KG1 (cell line): Measurements from ENCODE around the gene ZNF441.
"Not testable (repeated sequence)": the region's sequence is repeated elsewhere in the genome, so short reads cannot be mapped to it uniquely, and the experiment has no call there.

Source experiments
- DNase-seq: peaks from one replicate; lab custom pipeline; 2025; lab: John Stamatoyannopoulos, UW

The ZNF441 gene

DNA sequence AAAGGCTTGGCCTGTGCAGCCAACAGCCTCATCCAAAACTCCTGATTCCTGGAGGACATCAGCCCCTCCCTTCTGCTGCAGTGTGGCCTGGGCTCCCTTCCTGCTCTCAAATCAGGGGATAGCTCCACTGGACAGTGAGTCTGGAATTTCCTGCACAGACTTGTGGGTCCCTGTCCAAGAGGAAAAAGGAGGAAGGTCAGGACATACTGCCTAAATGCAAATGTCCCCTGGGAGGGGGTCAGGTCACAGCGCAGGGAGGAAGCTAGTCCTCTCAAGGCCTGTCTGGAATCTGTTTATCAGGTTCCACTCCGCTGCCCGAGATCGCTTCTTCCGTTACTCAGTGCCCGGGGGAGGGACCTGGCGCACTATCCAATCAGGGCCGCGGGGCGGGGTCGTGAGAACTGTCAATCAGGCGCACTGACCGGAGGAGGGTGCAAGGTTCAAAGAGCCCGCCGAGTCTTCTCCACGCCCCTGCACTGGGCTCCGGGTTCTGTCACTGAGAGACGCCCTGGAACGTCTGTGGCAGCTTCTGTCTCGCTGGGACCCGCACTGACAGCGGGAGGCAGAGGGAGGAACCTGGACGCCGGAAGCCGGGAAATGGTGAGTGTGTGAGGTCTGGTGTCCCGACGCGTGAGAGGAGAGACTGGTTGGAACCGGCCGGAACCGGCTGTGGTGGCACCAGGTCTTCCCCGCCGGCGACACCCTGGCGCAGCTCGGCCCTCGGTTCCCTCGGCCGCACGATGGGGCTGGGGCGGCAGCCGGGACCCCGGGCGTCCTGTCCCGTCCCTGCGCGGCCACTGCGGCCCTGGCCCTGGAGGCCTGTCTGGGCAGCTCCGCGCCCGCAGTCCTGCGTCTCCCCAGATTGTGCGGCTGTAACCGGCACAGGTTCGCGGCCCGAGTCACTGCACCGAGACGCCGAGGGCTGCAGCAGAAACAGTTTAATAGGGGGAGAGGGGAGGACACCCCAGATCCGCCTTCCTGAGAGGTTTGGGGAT, at the start of gene ZNF441:
TSS of gene ZNF441 (plus strand) at position 404 of the 995 bp plus-strand sequence. CDS start at position 598, 194 bp downstream.
- peak; percentile 85 for DNase-seq

DNA sequence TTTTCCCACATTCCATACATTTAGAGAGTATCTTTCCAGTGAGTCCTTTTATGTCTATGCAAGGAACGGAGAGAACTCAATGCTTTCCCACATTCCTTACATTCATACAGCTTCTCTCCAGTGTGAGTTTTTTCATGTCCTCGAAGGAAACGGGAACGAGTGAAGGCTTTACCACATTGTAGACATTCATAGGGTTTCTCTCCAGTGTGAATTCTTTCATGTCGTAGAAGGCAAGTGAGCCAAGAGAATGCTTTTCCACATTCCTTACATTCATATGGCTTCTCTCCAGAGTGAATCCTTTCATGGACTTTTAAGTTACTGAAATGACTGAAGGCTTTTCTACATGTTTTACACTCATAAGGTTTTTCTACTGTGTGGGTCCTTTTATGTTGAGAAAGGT, 45.1 kb upstream of the ZNF441 start:
- no peak for DNase-seq

DNA sequence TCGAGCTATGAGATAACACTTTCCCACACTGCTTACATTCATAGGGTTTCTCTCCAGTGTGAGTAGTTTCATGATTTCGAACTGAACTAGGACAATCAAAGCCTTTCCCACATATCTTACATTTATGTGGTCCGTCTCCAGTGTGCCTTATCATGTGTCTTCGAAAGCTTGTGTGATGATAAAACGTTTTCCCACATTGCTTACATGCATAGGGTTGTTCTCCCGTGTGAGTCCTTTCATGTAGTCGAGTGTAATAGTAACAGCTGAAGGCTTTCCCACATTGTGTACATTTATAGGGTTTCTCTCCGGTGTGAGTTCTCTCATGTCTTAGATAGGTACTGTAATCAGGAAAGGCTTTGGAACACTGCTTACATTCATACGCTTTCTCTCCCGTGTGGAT, 44.4 kb upstream of the ZNF441 start:
- DNase-seq, result no peak

DNA sequence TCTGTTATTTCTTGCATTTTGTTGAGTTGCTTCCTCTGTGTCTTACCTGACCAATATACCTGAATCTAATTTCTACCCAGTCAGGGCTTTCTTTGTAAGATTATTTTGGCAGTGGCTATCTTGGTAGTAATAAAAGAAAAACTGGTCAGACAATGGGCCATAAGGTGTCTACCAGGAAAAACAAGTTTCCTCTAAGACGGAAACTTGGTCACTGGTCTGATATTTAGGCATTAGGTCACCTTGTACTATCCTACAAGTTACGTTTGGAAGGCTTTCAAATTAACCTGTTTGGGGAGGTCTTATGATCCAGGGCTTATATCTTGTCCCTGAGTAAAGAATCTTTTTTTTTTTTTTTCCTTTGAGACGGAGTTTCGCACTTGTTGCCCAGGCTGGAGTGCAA, 37.2 kb upstream of the ZNF441 start:
- DNase-seq, result no peak

DNA sequence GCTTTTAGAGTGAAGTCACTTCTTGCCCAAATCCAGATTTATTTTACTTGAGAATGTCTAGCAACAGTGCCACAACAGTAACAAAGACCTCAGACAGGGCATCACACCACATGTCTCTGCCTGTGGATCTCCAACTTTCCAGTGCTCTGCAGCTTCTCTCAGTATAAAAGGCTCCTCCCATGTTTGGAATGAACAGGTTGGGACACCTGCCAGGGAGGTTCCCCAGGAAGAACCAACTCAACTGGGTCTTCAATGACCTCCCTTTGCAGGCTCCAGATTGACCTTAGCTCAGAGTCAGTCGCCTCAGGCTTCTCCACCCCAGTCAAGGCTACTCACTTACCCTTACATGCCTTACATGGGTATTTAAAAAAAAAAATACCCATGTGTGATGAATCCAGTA, 31.4 kb upstream of the ZNF441 start:
- no peak for DNase-seq

DNA sequence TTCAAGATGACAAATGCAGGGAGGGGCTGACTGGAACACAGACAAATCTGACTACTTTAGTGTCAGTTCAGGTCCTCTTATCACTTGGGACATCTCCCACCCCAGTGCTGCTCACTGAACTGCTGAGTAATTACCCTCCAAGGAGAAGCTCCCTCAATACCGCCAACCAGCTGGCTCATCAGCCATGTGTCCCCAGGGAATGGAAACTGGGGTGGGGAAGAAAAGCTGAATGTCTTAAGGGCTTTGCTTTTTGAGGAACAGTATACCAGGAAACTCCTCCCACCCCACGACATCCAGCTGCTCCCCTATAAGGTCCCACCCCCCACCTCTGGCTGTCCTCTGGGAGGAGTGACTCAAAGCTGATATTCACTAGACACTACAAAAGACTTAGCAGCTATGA, 30.1 kb upstream of the ZNF441 start:
- no peak for DNase-seq

DNA sequence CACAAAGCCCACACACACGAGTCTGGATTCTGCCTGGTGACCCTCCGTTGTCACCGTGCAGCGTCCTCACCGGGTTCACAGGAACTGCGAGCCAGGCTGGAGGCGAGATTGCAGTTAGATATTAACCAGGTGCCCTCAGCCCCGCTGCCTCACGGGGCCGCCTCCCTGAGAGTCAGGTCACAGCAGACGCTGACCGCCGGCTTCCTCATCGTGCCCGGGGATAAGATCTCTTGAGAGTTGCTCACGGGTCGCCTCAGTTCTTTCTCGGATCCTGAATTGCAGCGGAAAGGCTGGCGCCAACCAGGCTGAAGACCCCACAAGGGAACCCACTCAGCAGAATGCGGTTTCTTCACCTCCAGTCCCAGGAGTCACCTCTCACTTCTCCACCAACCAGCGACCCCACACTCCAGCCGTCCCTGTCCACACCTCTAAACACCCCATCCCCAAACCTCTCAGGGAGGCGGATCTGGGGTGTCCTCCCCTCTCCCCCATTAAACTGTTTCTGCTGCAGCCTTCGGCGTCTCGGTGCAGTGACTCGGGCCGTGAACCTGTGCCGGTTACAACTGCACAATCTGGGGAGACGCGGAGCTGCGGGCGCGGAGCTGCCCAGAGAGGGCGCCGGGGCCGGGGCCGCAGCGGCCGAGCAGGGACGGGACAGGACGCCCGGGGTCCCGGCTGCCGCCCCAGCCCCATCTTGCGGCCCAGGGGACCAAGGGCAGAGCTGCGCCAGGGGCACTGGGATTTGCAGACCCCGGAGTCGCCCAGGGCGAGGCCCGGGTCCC, 28.6 kb upstream of the ZNF441 start:
- DNase-seq, result no peak

DNA sequence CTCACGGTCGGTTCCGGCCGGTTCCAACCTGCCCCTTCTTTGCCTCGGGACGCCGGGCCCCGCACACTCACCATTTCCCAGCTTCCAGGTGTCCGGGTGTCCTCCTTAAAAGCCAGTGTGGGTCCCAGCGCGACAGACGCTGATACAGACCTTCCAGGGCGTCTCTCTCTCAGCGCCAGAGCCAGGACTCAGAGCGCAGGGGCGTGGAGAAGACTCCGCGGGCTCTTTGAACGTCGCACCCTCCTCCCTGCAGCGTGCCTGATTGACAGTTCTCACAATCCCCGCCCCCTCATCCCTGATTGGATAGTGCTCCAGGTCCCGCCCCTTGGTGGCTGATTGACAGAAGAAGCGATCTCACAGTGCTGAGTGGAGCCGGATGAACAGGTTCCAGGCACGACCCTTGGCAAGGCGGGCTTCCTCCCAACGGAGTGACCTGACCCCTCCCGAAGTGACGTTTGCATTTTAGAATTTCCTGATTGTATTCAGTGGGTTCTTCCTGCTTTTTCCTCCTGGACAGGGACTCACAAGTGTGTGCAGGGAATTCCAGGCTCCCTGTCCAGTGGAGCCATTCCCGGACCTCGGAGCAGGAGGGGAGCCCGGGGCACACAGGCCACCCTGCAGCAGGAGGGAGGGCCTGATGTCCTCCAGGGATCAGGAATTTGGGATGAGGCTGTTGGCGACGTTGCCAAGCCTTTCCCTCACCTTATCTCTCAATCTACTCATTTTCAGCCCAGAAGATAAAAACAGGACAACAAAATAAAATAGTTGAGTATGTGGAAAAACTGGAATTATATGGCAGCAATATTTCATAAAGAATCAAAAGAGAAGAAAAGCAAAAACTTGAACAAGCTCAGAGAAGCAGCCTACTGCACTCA, 27.8 kb upstream of the ZNF441 start, which contains the start of gene ZNF823:
TSS of gene ZNF823 (minus strand) at position 201 of the 875 bp plus-strand sequence. CDS start at position 74, 127 bp downstream.
- DNase-seq, result peak; percentile 99

DNA sequence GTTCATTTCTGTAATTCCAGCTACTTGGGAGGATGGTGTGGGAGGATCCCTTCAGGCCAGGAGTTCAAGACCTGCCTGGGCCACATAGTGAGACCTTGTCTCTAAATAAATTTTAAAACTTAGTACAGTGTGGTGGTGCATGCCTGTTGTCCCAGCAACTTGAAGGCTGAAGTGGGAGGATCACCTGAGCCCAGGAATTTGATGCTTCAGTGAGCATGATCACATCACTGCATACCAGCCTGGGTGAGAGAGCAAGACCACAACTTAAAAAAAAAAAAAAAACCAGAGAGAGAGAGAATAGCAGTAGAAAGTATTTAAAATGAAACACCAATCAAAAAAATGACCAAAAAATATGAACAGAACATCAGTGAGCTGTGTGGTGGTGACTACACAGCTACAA, 20.9 kb upstream of the ZNF441 start:
- no peak for DNase-seq

DNA sequence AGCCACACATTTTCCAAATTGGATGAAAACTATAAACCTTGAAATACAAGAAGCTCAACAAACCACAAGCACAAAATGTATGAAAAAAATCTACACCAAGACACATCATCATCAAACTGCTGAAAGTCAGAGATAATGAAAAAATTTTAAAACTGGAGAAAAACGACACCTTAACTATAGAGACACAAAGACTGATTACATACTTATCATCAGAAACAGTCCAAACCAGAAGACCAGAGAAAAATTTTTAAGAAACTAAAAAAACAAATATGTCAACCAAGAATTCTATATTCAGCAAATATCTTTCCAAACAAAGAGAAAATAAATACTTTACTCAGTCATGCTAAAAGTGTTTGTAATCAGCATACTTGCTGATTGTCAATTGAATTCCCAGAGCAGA, 19.5 kb upstream of the ZNF441 start:
- no peak for DNase-seq

DNA sequence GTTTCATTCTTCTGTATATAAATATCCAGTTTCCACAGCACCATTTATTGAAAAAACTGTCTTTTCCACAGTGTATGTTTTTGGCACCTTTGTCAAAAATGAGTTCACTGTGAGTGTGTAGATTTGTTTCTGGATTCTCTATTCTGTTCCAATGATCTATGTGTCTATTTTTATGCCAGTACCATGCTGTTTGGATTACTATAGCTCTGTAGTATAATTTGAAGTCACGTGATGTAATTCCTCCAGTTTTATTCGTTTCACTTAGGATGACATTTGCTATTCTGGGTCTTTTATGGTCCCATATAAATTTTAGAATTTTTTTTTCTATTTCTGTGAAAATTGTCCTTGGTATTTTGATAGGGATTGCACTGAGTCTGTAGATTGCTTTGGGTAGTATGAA, 17.0 kb upstream of the ZNF441 start:
- DNase-seq, result no peak

DNA sequence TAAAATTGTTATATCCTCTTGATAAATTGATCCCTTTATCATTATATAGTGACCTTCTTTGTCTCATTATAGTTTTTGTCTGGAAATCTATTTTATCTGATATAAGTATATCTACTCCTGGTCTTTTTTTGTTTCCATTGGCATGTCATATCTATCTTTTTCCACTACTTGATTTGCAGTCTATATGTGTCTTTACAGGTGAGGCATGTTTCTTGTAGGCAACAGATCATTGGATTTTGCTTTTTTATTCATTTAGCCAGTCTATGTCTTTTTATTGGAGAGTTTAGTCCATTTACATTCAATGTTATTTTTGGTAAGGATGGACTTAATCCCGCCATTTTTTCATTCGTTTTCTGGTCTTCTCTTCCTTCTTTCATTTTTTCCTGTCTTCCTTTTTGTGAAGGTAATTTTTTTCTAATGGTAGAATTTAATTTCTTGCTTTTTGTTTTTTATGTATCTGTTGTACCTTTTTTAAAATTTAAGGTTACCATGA, 14.5 kb upstream of the ZNF441 start:
- no peak for DNase-seq

DNA sequence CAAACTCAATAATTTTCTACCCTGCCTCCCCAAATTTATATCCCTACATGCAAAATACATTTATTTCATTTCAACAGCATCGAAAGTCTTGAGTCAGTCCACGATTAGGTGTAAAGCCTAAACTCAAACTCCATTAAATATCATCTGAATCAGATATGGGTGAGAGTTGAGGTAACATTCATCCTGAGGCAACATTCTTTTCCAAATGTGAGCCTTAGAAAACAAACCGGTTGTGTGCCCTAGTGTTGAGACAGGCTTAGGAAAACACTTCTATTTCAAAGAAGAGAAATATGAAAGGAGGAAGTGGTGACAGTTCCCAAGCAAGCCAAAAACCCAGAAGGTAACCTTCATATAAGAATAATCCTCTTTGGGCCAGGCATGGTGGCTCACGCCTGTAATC, 12.1 kb upstream of the ZNF441 start:
- DNase-seq, result no peak

DNA sequence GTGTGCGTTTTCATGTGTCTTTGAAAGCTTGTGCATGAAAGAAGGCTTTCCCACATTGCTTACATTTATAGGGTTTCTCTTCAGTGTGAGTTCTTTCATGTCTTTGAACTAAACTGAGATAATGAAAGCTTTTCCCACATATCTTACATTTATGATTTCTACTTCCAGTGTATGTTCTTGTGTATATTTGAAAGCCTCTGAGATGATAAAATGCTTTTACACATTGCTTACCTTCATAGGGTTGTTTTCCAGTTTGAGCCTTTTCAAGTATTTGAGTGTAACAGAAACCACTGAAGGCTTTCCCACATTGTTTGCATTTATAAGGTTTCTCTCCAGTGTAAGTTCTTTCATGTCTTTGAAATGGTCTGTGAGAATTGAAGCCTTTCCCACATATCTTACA, 9.8 kb upstream of the ZNF441 start:
- DNase-seq, result no peak

DNA sequence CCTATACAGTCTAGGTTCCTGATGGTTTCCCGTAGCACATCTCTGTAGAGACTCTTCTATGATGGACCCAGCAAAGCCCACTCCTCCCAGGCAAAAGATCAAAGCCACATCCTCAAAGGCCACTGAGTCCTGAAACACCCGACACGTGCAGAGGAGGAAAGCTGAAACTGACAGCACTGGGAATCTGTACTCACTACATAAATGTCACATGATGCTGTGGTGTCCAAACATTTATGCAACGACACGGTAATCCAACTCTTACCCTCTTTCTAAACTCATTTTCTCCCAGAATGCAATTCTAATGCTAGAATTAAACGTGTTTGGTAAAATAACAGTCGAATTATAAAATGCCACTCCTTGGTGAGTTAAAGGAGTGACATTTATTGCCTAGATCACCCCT, 7.0 kb upstream of the ZNF441 start:
- DNase-seq, result no peak

DNA sequence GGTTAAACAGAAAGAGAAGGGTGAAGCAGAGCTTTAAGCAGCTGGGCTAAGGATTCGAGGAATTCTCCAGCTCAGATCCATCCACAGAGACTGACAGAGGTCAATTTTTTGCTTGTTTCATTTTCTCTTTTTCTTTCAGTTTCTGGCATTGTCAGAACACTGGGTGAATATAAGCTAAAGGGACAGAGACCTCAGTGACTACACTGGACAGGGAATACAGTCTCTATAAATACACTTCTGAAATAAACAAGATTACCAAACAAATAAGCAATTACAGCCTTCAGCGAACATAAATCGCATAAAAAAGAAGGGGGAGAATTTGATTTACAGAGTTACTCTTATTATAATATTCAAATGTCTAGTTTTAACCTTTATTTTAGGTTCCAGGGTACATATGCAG, 3.7 kb upstream of the ZNF441 start:
- no peak for DNase-seq

DNA sequence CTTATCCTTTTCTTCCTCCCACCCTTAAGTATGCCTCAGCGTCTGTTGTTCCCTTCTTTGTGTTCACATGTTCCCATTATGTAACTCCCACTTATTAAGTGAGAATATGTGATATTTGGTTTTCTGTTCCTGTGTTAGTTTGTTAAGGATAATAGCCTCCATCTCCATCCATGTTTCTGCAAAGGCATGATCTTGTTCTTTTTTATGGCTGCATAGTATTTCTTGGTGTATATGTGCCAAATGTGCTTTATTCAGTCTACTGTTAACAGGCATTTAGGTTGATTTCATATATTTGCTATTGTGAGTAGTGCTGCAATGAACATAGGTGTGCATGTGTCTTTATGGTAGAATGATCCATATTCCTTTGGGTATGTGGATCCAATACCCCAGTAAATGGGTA, 3.2 kb upstream of the ZNF441 start:
- no peak for DNase-seq

DNA sequence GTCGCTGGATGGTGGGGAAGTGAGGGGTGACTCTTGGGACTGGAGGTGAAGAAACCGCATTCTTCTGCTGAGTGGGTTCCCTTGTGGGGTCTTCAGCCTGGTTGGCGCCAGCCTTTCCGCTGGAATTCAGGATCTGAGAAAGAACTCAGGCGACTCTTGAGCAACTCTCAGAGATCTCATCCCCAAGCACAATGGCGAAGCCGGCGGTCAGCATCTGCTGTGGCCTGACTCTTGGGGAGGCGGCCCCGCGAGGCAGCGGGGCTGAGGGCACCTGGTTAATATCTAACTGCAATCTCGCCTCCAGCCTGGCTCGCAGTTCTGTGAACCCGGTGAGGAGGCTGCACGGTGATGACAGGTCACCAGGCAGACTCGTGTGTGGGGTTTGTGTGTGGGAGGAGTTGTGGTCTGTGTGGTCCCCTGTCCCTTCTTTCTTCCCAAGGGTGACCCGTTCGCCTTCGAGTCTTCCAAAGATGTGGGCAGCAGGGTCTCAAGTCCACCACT, 883 bp downstream of the ZNF441 start:
- no peak for DNase-seq

DNA sequence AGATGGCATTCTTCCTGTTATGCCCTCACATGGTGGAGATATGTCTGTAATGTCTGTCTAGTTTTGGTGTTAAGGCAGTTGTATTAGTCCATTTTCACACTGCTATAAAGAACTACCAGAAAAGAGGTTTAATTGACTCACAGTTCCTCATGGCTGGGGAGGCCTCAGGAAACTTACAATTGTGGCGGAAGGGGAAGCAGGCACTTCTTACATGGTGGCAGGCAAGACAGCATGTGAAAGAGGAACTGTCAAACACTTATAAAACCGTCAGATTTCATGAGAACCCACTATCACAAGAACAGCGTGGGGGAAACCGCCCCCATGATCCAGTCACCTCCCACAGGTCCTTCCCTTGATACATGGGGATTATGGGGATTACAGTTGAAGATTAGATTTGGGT, 3.2 kb downstream of the ZNF441 start:
- no peak for DNase-seq

DNA sequence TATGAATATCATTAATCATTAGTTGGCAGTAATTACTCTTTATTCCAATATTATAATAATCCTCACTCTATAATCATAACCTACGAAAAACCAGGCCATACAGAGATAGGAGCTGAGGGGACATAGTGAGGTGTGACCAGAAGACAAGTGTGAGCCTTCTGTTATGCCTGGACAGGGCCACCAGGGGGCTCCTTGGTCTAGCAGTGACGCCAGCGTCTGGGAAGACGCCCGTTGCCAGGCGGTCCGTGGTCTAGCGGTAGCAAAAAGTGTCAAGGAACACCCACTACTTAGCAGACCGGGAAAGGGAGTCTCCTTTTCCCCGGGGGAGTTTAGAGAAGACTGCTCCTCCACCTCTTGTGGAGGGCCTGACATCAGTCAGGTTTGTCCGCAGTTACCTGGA, 4.7 kb downstream of the ZNF441 start:
- not testable (repeated sequence) for DNase-seq

DNA sequence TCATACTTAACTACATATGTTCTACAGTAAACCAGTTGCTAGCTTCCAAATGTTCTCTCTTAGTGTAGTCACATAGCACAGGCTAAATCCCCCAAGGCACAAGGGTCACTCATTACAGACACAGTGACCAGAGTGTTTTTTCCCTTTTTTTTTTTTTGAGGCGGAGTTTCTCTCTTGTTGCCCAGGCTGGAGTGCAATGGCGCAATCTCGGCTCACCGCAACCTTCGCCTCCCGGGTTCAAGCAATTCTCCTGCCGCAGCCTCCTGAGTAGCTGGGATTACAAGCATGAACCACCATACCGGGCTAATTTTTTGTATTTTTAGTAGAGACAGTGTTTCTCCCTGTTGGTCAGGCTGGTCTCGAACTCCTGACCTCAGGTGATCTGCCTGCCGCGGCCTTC, 9.9 kb downstream of the ZNF441 start:
- DNase-seq, result not testable (repeated sequence)
